ENCODE data around the gene SYCN. TPM values are rescaled to one million over a fixed set of nuclear protein-coding genes. Genes with fewer than 3 reads are reported as not detected.
"Not testable (repeated sequence)": the region's sequence is repeated elsewhere in the genome, so short reads cannot be mapped to it uniquely, and the experiment has no call there.

The SYCN gene
- polyA plus RNA-seq (ENCODE audit: insufficient read length) = not detected
- long read RNA-seq, donor 1 = 0 reads
- long read RNA-seq, donor 2 = 0 reads
- long read RNA-seq, donor 3 = 0 reads
- long read RNA-seq, donor 4 = 0 reads
- long read RNA-seq, donor 5 = 0 reads
- long read RNA-seq, donor 6 = 0 reads
- long read RNA-seq, donor 7 = 0 reads
- long read RNA-seq, donor 8 = 0 reads

- DNase-seq = no peak
These were observed at the start of gene SYCN for GRCh38 chr19:39203372-39204341. SYCN (minus strand) TSS chr19:39204263; CDS start chr19:39204254, 9 bp downstream.

- no peak for DNase-seq
These were observed 49.5 kb upstream of the SYCN start for GRCh38 chr19:39253374-39254149.

DNA sequence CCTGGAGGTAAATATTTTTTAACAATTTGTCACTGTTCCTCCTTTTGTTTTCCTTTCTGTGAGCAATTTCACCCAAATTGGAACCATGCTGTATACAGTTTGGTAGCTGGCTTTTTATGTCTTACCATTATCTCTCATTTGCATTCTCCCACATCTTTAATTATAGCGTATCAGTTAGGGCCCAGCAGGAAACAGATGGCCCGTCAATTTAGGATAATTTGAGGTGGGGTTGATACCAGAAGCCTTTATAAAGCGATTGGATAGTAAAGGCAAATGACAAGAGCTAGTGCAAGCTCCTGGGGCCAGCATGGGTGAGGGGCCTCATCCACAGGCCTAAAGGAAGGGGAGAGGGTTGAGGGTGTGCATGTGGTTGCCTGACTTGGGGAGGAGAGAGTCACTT, 48.4 kb upstream of the SYCN start:
- no peak for DNase-seq

DNA sequence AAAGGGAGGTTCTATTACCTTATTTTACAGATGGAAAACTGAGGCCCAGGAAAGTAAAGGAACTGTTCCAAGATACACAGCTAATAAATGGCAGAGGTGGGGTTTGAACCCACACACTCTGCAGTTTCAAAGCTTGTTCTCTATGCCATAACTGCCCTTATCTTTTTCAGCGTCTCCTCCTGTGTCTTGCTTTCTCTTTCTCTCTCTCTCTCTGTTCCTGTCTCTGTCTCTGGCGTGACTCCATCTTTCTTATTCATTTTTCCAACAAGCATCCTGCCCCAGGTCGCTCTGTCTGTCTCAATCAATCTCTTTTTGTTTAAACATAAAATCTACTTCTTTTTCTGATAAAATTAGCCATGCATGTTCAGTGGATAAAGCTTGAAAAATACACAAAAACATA, 47.8 kb upstream of the SYCN start:
- no peak for DNase-seq

- no peak for DNase-seq
These were observed 47.0 kb upstream of the SYCN start for GRCh38 chr19:39251081-39251480.

DNA sequence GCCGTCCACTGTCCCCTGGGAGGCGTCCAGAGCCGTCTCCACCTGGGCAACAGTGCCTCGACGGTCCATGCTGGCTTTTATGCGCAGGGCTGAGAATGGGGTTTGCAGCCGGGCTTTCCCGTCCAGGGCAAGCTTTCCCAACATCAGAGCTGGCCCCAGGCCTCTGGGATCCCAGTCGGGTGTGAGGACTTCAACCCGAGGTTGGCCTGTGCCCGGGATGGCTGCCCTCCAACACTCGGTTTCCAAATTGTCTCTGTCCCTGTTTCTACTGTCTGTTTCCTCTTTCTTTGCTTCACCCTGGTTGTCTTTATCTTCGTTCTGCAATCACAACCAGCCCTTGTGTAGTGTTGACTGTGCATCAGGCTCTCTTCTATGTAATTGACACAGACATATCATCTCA, 44.7 kb upstream of the SYCN start, which contains the start of gene IFNL4:
Gene IFNL4 (minus strand): TSS at position 51 of the 400 bp plus-strand sequence.
- DNase-seq = no peak

GRCh38 chr19:39247701-39248664, 43.9 kb upstream of the SYCN start:
- no peak for DNase-seq

DNA sequence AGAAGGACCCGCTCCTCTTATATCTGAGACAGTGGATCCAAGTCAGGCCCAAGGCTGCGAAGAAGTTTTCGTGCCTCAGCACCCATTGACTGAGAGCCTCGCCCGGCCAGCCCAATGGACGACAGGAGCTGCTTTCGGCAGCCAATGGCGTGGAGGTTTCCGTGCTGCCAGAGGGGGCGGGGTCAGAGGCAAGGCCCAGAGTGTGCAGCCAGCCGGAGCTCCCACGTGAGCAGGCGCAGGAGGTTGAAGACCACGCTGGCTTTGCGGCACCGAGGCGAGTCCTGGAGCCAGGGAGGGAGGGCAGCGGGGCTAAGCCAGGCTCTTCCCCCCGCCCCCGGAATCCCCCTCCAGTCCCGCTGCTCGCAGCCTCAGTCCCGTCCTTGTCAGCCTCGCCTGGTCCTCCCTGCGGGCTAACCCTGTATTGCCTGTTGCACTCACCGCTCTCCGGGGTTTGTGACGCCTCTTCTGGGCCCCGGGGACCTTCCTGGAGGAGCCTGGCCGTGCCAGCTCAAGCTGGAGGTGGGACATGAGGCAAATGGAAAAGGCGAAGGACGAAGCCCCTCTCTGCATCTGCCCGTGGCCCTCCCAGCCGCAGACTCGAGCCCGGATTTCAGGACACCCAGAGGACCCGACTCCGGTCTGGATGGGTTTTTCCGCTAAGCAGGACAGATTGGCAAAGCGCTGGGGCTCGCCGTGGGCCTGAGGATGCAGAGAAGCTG, 43.0 kb upstream of the SYCN start:
- no peak for DNase-seq

DNA sequence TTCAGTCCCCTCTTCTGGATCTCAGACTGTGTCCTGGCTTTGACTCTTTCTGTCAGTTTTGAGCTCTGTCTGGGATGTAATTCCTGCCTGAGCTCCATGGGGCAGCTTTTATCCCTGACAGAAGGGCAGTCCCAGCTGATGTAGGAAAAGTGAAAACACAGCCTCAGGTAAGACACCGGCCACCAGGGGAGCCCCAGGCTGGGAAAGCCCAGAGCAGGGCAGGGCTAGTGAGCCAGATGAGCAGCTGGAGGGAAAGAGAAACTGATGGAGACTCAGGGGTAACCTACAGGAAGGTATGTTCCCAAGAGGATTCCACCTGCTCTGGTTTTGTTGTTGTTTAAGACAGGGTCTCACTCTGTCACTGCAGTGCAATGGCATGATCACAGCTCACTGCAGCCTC, 41.1 kb upstream of the SYCN start:
- not testable (repeated sequence) for DNase-seq

DNA sequence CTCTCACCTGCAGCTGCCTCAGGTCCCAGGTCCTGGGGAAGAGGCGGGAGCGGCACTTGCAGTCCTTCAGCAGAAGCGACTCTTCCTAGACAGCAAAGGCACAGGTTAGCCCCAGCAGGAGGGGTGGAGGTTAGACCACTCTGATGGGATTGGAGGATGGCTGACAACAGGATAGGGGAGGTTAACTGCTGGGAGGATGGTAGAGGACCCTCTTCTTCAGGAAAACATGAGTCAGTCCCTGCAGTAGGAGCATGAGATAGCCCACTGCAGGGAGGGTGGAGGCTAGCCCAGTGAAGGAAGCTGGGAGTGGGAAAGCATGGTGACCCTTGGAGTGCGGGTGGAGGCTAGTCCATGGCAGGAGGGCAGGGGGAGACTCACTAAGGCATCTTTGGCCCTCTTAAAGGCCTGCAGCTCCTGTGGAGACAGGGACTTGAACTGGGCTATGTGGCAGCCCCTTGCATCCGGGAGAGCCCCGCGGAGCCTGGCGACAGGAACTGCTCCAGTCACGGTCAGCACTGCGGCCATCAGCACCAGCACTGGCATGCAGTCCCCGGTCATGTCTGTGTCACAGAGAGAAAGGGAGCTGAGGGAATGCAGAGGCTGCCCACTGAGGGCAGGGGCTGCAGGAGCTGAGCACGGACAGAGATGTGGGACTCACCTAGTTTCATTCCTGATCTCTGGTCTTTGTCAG, 40.5 kb upstream of the SYCN start, which contains the start of gene IFNL3:
Gene IFNL3 (minus strand): TSS at position 597 of the 691 bp plus-strand sequence. CDS start 39 bp downstream, at position 558.
- not testable (repeated sequence) for DNase-seq

GRCh38 chr19:39243741-39244140, 39.7 kb upstream of the SYCN start:
- DNase-seq = not testable (repeated sequence)

DNA sequence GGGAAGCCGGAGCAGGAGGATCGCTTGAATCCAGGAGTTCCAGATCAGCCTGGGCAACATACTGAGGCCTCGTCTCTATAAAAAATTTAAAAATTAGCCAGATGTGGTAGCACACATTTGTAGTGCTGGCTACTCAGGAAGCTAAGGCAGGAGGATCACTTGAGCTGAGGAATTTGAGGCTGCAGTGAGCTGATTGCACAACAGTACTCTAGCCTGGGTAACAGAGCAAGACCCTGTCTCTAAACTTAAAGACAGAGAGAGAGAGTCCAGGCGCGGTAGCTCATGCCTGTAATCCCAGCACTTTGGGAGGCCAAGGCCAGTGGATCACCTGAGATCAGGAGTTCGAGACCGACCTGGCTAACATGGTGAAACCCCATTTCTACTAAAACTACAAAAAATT, 36.4 kb upstream of the SYCN start:
- no peak for DNase-seq

DNA sequence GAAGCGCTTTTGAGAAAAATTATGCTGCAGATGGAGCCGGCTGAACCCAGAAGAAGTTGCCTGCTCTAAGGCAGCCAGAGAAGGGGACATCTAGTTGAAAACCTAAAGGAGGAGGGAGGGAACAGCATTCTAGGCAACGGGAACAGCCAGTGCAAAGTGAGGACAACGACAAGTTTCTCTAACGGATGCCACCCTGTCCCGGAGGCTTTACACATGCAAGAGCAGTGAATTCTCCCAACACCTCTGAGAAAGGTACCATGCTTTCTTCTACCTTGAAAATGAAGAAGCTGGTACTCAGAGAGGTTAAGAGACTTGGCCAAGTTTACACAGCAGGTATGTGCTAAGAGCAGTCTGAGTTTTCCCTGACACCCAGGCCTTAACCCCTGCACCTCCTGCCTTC, 34.9 kb upstream of the SYCN start:
- DNase-seq = no peak

DNA sequence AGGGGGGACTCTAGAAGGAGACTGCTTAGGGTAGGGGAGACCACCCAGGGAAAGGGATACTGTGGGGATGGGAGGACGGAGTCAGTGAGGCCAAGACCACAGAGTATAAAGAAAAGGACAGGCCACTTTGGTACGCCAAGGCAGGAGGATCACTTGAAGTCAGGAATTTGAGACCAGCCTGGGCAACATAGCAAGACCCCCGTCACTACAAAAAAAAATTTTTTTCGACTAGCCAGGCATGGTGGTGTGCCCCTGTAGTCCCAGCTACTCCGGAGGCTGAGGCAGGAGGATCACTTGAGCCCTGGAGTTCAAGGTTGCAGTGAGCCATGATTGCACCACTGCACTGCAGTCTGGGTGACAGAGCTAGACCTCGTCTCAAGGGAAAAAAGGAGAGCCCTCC, 34.1 kb upstream of the SYCN start:
- DNase-seq = no peak

DNA sequence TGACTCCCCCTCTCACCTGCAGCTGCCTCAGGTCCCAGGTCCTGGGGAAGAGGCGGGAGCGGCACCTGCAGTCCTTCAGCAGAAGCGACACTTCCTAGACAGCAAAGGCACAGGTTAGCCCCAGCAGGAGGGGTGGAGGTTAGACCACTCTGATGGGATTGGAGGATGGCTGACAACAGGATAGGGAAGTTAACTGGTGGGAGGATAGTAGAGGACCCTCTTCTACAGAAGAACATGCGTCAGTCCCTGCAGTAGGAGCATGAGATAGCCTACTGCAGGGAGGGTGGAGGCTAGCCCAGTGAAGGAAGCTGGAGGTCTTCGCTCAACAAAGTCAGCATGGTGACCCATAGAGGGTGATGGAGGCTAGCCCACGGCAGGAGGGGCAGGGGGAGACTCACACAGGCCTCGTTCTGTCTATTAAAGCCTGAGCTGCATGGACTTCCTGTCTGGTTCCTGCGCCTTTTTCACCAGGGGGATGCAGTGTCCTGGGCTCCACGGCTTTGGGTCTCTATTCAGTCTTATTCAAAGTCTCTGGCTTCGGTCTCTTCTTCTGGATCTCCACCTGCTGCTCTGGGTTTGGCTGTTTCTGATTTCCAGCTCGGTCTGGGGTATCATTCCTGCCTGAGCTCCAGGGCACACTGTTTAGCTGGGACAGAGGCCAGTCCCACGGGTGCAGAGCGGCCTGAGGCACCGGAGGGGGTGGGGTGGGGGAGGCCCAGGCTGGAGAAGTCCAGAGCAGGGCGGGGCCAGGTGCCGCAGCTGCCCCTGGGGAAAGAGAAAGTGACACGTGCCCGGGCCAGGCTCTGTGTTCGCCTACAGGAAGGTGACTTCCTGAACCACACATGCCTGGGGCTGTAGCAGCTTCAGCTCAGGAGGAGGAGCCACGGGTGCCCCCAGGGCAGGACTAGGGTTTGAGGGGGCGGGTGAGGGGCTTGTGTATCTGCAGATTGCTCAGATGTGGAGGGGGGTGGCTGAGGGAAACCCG, 33.4 kb upstream of the SYCN start:
- DNase-seq = peak; percentile 4

DNA sequence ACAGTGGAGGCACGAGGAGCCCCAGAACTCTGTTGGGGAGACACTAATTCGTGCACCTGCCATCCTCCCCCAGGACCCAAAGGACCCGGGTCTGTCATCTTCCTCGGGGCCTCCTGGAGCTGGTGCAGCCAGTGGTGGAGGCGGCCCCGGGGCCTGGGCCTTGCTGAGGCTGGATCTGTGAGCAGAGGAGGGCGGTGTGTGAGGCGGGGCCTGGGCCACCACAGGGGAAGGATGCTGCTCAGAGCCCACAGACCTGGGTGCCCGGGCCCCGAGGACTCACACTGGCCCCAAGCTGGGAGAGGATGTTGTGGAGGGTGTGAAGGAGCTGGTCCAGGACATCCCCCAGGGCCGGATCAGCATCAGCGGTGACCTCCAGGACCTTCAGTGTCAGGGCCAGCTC, 32.5 kb upstream of the SYCN start:
- DNase-seq = no peak

DNA sequence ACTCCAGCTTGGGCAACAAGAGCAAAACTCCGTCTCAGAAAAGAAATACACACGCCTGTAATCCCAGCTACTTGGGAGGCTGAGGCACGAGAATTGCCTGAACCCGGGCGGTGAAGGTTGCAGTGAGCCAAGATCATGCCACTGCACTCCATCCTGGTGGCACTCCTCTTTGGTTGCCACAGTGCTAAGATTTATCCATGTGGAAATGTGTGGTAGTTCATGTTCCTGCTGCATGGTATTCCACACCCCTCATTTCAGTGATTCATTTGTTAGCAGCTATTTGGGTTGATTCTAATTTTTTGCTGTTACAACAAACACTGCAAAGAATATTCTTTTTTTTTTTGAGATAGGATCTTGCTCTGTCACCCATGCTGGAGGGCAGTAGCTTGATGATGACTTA, 28.6 kb upstream of the SYCN start:
- no peak for DNase-seq

- no peak for DNase-seq
These were observed 26.2 kb upstream of the SYCN start for GRCh38 chr19:39230096-39230764.
